ENCODE data around the gene TMEM140.

DNA sequence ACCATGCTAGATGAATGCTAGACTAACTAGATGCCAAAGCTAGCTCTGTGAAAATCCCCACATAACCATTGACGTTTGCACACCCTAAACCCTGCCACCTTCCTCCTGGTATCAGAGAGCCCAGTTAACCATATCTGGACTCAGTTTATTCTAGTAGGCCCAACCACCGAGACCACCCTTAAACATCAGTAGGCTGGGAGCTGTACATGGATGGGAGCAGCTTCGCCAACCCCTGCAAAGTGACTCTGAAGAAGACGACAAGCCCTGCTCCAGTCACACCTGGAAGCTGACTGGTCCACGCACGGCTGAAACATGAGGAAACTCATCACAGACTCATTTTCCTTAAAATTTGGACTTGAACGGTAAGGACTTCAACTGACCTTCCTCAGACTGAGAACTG lies 27.1 kb downstream of the TMEM140 start:
- TF ChIP-seq PATZ1 (CRISPR knock-in tag; IDR thresholded peaks at IDR 0.05; ENCODE audit: borderline replicate concordance) (no peak), ZFP30 (CRISPR knock-in tag; IDR thresholded peaks at IDR 0.05) (no peak), ZNF70 (CRISPR knock-in tag; IDR thresholded peaks at IDR 0.05) (no peak), OSR1 (CRISPR knock-in tag; IDR thresholded peaks at IDR 0.05) (no peak), TSHZ2 (CRISPR knock-in tag; IDR thresholded peaks at IDR 0.05) (no peak), TOX (CRISPR knock-in tag; IDR thresholded peaks at IDR 0.05; ENCODE audit: borderline replicate concordance) (no peak), ESRRG (CRISPR knock-in tag; IDR thresholded peaks at IDR 0.05) (no peak), GLIS3 (CRISPR knock-in tag; IDR thresholded peaks at IDR 0.05) (no peak), RARB (CRISPR knock-in tag; IDR thresholded peaks at IDR 0.05) (no peak), ISL1 (CRISPR knock-in tag; IDR thresholded peaks at IDR 0.05) (no peak), ZNF565 (CRISPR knock-in tag; conservative IDR thresholded peaks at IDR 0.05; ENCODE audit: low read depth) (no peak), TCF4 (CRISPR knock-in tag; IDR thresholded peaks at IDR 0.05; ENCODE audit: borderline replicate concordance) (no peak)
- TF ChIP-seq, protein P1, sequence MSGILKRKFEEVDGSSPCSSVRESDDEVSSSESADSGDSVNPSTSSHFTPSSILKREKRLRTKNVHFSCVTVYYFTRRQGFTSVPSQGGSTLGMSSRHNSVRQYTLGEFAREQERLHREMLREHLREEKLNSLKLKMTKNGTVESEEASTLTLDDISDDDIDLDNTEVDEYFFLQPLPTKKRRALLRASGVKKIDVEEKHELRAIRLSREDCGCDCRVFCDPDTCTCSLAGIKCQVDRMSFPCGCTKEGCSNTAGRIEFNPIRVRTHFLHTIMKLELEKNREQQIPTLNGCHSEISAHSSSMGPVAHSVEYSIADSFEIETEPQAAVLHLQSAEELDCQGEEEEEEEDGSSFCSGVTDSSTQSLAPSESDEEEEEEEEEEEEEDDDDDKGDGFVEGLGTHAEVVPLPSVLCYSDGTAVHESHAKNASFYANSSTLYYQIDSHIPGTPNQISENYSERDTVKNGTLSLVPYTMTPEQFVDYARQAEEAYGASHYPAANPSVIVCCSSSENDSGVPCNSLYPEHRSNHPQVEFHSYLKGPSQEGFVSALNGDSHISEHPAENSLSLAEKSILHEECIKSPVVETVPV (CRISPR knock-in tag; IDR thresholded peaks at IDR 0.05): no peak
